Skeletal muscle tissue (tissue), 4 donors: ENCODE data around the gene RASSF7. TPM values are rescaled to one million over a fixed set of nuclear protein-coding genes. Genes with fewer than 3 reads are reported as not detected.

Experiments
- H3K27ac ChIP-seq: one replicate; pipeline ENCODE4 v1.7.0; 2013; ENCODE audit warnings: mild to moderate bottlenecking, low read depth, low read length, inconsistent platforms
- H3K27me3 ChIP-seq, 3 donors: one replicate each; pipeline ENCODE4 v1.7.0; 2013; ENCODE audit warnings: low read length in 3 of 3; ENCODE audit not compliant: control insufficient read depth in 3 of 3, insufficient read depth in 3 of 3
- H3K36me3 ChIP-seq, 3 donors: one replicate each; pipeline ENCODE4 v1.7.0; 2013; ENCODE audit warnings: low read length in 3 of 3; ENCODE audit not compliant: control insufficient read depth in 3 of 3, insufficient read depth in 3 of 3
- H3K4me1 ChIP-seq, 3 donors: one replicate each; pipeline ENCODE4 v1.7.0; 2013; ENCODE audit warnings: low read length in 3 of 3, mild to moderate bottlenecking in 3 of 3; ENCODE audit not compliant: control insufficient read depth in 3 of 3, insufficient read depth in 3 of 3
- H3K4me3 ChIP-seq, 3 donors: one replicate each; pipeline ENCODE4 v1.7.0; 2013; ENCODE audit warnings: low read length in 3 of 3
- H3K9ac ChIP-seq, 3 donors: one replicate each; pipeline ENCODE4 v1.7.0; 2013; ENCODE audit warnings: low read length in 3 of 3, mild to moderate bottlenecking in 3 of 3, moderate library complexity in 2 of 3, low read depth in 1 of 3
- H3K9me3 ChIP-seq, 3 donors: one replicate each; pipeline ENCODE4 v1.7.0; 2013; ENCODE audit warnings: low read length in 3 of 3; ENCODE audit not compliant: control insufficient read depth in 3 of 3
- total RNA-seq: library from RNA; depleted of rRNA; stranded (reverse); fragments of >200 nt; gene quantifications from one replicate; pipeline ENCODE4 v1.2.3, GENCODE V29; 2014
- donor health status: Osteomylitis.

The RASSF7 gene
- total RNA-seq, 1 donor from 2014 or later: 0.52 TPM

GRCh38 chr11:521177-521688 is 39.5 kb upstream of the RASSF7 start:
- Histone ChIP-seq H3K27me3 (no peaks in the 10 kb centered on the region), H3K27ac (no peak overlapping the region), H3K9me3 (no peaks in the 10 kb centered on the region), H3K36me3 (no peaks in the 10 kb centered on the region), H3K9ac (no peak overlapping the region), H3K4me3 (no peak overlapping the region), H3K4me1 (peaks cover 0 to 4% (median 2%) of the 10 kb centered on the region in 3 donors)

DNA sequence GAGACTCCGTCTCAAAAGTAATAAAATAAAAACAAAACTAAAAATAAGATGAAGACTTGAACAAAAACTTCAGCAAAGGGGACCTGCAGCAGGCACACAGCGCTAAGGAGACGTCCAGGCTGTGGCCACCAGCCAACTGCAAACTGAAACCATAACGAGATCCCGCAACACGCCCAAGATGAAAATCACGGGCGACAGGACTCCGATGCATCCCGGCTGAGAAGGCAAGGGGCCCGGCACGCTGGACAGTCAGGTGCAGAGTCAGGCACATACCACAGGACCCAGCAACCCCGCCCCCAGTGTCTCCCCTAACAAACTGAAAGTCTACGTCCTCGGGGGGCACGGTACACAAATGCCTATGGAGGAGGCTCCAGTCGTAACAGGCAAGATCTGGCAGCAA is 34.6 kb upstream of the RASSF7 start:
- Histone ChIP-seq H3K27me3 (no peaks in the 10 kb centered on the region), H3K9ac (no peak overlapping the region), H3K27ac (no peak overlapping the region), H3K4me3 (no peak overlapping the region), H3K36me3 (peaks cover 0 to under 1% (median under 1%) of the 10 kb centered on the region in 3 donors), H3K9me3 (no peaks in the 10 kb centered on the region), H3K4me1 (peaks cover 7 to 15% (median 13%) of the 10 kb centered on the region in 3 donors)

DNA sequence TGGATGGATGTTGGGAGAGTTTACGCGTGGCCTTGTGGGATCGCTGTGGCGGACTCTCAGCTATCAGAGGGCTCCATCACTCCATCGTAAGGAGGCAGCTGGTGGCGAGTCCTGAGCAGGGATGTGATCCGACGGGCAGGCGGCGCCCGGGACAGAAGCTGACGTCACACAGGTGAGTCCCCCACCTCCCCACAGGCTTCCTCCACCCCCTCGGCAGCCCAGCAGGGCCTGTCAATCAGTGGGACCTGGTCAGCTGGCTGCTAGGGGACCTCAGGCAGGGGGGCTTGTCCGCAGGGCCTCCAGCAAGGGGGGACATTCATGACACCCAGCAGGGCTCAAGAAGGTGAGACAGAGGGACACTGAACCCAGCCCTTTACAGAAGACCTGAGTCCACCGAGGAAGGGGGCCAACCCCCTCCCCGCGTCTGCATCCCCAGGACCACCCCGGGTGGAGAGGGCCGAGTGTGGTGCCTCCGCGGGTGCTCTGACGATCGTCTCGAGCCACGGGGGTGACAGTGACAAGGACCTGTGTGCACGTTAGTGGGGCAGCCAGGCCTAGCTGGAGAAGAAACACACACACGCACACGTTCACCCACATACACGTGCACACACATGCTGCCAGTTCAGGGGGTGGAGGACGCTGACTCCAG is 32.5 kb upstream of the RASSF7 start:
- peaks cover 14 to 20% (median 15%) of the 10 kb centered on the region in 3 donors for H3K36me3 ChIP-seq
- peaks cover 7 to 21% (median 15%) of the 10 kb centered on the region in 3 donors for H3K4me1 ChIP-seq
- no peak overlapping the region for H3K27ac ChIP-seq
- H3K9me3 ChIP-seq: no peaks in the 10 kb centered on the region
- no peaks in the 10 kb centered on the region for H3K27me3 ChIP-seq
- peak overlapping the region in 1 of 3 donors; percentile 56 for H3K4me3 ChIP-seq
- peak overlapping the region in 1 of 3 donors; percentile 74 for H3K9ac ChIP-seq

DNA sequence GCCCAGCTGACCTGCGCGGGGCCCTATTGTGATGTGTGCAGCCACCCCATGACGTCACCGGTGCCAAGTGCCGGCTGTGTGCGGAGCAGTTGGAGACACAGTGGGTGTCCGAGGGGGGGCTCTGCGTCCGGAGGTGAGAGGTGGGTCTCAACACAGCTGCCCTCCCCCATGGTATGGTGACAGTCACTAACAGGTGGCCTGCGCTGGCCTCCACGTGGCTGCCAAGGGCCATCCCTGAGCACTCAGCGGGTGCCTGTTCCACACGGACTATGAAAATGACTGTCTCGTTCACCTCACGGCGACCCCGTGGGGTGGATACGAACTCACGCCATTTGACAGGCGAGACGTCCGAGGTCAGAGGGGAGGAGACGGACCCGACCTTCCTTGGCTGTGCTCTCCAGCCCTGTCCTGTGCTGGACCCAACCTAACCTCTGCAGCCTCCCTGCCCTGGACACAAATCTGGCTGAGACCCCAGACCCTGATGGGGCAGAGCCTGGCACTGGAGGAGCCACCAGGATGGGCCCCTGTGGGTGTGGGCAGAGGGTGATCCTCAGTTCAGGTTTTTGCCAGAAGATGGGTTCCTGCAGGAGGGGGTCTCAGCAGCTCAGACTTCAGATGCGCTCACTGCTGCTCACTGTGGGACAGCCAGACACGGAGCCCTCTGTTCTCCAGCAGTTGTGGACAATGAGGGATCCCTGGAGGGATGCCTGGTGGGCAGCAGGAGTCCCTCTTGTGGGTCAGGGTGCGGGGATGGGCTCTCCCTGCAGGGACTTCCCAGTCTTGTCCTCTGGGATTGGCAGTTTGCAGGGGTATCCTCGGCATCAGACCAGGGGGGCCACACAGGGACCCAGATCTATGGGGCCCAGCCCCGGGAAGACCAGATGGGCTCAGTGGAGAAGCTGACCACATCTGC is 31.7 kb upstream of the RASSF7 start:
- Histone ChIP-seq H3K27me3 (no peaks in the 10 kb centered on the region), H3K36me3 (peaks cover 18 to 25% (median 22%) of the 10 kb centered on the region in 3 donors), H3K27ac (no peak overlapping the region), H3K4me3 (peak overlapping the region in 1 of 3 donors; percentile 56), H3K9me3 (no peaks in the 10 kb centered on the region), H3K9ac (peak overlapping the region in 1 of 3 donors; percentile 74), H3K4me1 (peaks cover 12 to 29% (median 23%) of the 10 kb centered on the region in 3 donors)

- Histone ChIP-seq H3K27ac (no peak overlapping the region), H3K9ac (peak overlapping the region in 1 of 3 donors; percentile 74), H3K9me3 (no peaks in the 10 kb centered on the region), H3K36me3 (peaks cover 18 to 25% (median 22%) of the 10 kb centered on the region in 3 donors), H3K4me3 (no peak overlapping the region), H3K27me3 (no peaks in the 10 kb centered on the region), H3K4me1 (peaks cover 19 to 35% (median 29%) of the 10 kb centered on the region in 3 donors)
Observed at GRCh38 chr11:529728-530411, 30.9 kb upstream of the RASSF7 start.

DNA sequence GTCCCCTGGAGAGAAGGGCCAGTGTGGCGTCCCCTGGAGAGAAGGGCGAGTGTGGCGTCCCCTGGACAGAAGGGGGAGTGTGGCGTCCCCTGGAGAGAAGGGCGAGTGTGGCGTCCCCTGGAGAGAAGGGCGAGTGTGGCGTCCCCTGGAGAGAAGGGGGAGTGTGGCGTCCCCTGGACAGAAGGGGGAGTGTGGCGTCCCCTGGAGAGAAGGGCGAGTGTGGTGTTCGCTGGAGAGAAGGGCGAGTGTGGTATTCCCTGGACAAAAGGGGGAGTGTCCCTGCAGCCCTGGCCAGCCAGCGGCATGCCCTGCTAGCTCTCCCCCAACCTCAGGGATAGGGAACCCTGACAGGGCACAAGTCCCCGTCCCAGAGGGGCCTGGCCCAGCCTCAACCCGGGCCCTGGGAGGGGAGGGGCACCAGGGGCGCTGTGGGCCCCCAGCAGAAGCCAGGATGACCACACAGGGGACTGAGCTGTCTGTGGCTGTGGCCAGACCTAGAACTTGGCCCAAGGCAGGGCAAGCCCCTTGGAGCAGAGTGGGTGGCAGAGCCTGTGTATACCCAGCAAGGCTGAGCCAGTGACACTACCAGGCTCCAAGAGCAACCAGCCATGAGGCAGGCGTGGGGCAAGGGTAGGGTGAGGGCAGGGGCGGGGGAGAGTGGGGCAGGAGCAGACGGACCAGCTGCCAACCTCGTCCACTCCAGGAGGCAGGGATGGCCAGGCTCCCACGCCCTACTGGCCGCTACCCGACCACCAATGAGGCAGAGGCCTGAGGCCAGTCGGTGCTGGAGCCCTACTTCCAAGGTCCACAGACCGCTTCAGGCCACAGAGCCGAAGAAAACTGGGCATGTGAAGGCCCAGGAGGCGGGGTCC is 29.6 kb upstream of the RASSF7 start:
- Histone ChIP-seq H3K9ac (no peak overlapping the region), H3K36me3 (peaks cover 18 to 25% (median 22%) of the 10 kb centered on the region in 3 donors), H3K9me3 (no peaks in the 10 kb centered on the region), H3K27ac (no peak overlapping the region), H3K4me1 (peaks cover 22 to 39% (median 34%) of the 10 kb centered on the region in 3 donors), H3K4me3 (no peak overlapping the region), H3K27me3 (no peaks in the 10 kb centered on the region)

DNA sequence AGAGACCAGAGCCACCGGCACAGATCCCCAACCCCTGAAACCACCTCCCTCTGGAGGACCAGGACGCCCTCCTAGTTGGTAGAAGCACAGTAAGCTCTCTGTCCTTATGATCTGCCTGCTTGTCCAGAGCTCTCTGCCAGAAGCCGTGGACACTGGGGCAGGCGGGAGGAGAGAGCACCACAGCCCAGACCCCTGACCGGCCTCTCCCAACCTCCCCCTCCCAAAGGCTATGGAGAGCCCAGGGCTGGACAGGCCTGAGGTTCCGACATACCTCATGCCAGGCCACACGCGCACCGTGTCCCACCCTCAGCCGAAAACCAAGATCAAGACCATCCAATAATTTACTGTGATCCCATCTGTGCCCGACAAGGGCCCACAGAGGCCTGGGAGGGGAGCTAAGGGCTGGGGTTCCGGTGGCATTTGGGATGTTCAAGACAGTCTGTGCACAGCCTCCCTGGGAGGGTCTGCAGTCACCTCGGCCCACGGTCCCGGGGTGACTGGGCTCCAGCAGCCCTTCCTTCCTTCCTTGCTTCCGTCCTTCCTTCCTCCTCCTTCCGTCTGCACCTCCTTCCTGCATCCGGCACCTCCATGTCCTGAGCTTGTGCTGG is 28.7 kb upstream of the RASSF7 start:
- H3K4me1 ChIP-seq: peaks cover 26 to 43% (median 39%) of the 10 kb centered on the region in 3 donors
- H3K9me3 ChIP-seq: no peaks in the 10 kb centered on the region
- no peak overlapping the region for H3K27ac ChIP-seq
- no peak overlapping the region for H3K4me3 ChIP-seq
- no peak overlapping the region for H3K9ac ChIP-seq
- H3K27me3 ChIP-seq: peaks cover 0 to 5% (median under 1%) of the 10 kb centered on the region in 3 donors
- H3K36me3 ChIP-seq: peaks cover 18 to 25% (median 22%) of the 10 kb centered on the region in 3 donors

DNA sequence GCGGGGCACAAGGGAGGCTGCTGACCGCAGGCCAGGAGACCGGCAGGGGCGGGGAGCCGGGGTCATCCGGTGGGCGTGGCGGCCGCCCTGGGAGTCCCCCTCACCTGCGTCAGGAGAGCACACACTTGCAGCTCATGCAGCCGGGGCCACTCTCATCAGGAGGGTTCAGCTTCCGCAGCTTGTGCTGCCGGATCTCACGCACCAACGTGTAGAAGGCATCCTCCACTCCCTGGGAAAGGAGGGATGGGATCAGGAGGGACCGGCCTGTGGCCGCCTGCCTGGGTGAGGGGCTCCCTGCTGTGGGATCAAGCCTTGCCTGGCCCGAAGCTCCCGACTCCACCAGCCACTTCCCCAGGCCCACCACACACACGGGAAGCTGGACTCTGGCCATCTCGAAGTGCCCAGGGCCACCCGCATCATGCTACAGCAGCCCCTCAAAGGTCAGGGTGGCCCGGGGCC is 28.2 kb upstream of the RASSF7 start:
- Histone ChIP-seq H3K9me3 (no peaks in the 10 kb centered on the region), H3K9ac (no peak overlapping the region), H3K36me3 (peaks cover 18 to 25% (median 22%) of the 10 kb centered on the region in 3 donors), H3K27me3 (peaks cover 0 to 10% (median 5%) of the 10 kb centered on the region in 3 donors), H3K27ac (no peak overlapping the region), H3K4me3 (no peak overlapping the region), H3K4me1 (peaks cover 31 to 48% (median 44%) of the 10 kb centered on the region in 3 donors)
